Dendritic cell treated with granulocyte-macrophage colony-stimulating factor and Interleukin-4, amounts not matched to agents 40 ng/mL and 50 ng/mL, for 4 days (primary cell): ENCODE data around the gene SEC14L2.
A peak's percentile ranks its signal among the peaks of the same experiment; 100 is the strongest.

Experiments
- H3K27ac Mint-ChIP-seq: one replicate; pipeline ENCODE4 v1.8.0; 2022; ENCODE audit warnings: mild to moderate bottlenecking, mixed read lengths
- H3K27me3 Mint-ChIP-seq: one replicate; pipeline ENCODE4 v1.8.0; 2022; ENCODE audit warnings: mild to moderate bottlenecking, mixed read lengths
- H3K36me3 Mint-ChIP-seq: one replicate; pipeline ENCODE4 v1.8.0; 2022; ENCODE audit warnings: low read depth, mixed read lengths
- H3K4me1 Mint-ChIP-seq: one replicate; pipeline ENCODE4 v1.8.0; 2022; ENCODE audit warnings: low read depth, mixed read lengths
- H3K4me3 Mint-ChIP-seq: one replicate; pipeline ENCODE4 v1.8.0; 2022; ENCODE audit warnings: mild to moderate bottlenecking, moderate library complexity, mixed read lengths
- H3K9me3 Mint-ChIP-seq: one replicate; pipeline ENCODE4 v1.8.0; 2022; ENCODE audit warnings: mixed read lengths
- intact Hi-C: fragments of 100-400 bp; cut with micrococcal nuclease; formaldehyde crosslinking; loops from one replicate; pipeline ENCODE4 v1.15.0; 2022

SEC14L2 gene

DNA sequence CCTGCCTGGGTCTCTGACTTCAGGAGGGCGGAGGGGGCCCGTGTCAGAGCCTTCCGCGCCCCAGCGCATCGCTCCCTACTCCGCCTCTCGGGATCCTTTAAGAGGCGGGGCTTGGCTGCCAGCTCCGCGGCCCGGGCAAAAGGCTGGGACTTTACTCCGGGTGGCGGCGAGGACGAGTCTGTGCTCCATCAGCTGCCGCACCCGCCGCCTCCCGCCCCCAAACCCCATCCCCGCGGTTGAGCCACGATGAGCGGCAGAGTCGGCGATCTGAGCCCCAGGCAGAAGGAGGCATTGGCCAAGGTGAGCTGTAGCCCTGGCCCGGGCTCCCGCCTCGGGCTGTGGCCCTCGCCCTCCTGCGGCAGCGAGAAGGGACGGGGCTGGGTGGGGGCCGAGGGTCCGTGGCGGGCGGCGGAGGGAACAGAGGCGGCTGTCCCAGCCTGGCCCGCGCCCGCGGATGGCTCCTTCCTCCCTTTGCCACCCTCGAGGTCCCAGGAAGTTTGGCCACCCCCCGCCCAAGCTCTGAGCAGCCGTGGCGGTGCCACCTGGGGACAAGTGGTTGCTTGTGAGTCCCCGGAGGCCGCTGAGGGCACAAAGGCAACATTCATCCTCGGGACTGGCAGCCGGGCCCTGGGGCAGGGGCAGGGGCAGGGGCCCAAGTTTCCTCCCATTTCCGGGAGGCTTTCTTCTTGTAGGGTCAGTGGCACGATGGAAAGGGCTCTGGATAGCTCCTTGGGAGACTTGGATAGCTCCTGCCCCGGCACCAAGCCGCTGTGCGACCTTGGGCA, at the start of gene SEC14L2:
SEC14L2 (plus strand) TSS at position 148 of the 785 bp plus-strand sequence; CDS start at position 247, 99 bp downstream.
- no peaks in the 10 kb centered on the region for H3K36me3 Mint-ChIP-seq
- peaks cover 62% of the 10 kb centered on the region for H3K27me3 Mint-ChIP-seq
- peaks cover 27% of the 10 kb centered on the region for H3K4me1 Mint-ChIP-seq
- peak within 1 kb of the TSS; percentile 82 for H3K4me3 Mint-ChIP-seq
- intact Hi-C loops = no loop called here
- H3K9me3 Mint-ChIP-seq = no peaks in the 10 kb centered on the region
- peak within 1 kb of the TSS; percentile 26 for H3K27ac Mint-ChIP-seq

DNA sequence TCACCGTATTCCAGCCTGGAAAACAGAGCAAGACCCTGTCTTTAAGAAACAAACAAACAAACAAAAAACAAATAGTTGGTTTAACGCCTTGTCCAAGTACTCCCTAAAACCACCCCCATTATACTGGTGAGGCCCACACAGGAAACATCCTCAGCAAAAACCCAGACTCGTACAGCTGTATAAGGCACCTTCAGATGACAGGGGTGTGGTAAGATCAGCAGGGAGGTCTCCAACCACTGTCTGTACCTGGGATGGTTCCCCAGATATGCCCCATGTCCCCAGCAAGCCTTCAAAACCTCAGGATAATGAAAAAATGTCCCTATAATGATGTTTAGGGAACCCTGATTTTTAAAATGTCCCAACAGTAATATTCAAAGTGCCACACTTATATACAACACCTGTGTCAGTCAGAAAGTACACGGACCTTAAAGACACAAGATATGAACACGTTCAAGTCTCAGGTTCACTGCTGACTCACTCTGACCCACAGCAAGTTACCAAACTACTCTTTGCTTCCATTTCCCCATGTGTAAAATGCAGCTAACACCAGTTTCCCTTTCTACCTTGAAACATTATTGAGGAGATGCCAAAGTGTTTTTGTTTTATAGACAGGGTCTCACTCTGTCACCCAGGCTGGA, 49.4 kb upstream of the SEC14L2 start:
- peaks cover 98% of the 10 kb centered on the region for H3K36me3 Mint-ChIP-seq
- H3K4me3 Mint-ChIP-seq = no peak overlapping the region
- H3K4me1 Mint-ChIP-seq = peaks cover 16% of the 10 kb centered on the region
- intact Hi-C loops = no loop called here
- H3K27me3 Mint-ChIP-seq = no peaks in the 10 kb centered on the region
- H3K9me3 Mint-ChIP-seq = no peaks in the 10 kb centered on the region
- H3K27ac Mint-ChIP-seq = no peak overlapping the region

DNA sequence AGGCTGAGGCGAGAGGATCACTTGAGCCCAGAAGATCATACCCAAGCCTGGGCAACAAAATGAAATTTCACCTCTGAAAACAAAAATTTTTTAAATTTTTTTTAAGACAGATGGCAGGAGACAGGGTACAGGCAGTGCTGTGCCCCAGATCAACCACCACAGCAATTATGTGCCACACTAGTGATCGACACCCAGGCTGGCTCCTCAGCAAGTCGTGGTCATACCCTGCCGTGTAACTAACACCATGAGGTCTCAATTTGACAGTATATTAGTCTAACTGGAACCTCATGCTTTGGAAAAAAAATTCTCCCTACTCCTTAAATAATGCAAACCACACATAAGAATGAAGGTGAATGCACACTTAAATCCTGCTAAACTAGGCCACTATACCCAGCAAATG, 48.4 kb upstream of the SEC14L2 start:
- no peak overlapping the region for H3K4me3 Mint-ChIP-seq
- no peak overlapping the region for H3K27ac Mint-ChIP-seq
- H3K9me3 Mint-ChIP-seq = no peaks in the 10 kb centered on the region
- peaks cover 17% of the 10 kb centered on the region for H3K4me1 Mint-ChIP-seq
- H3K27me3 Mint-ChIP-seq = no peaks in the 10 kb centered on the region
- peaks cover 98% of the 10 kb centered on the region for H3K36me3 Mint-ChIP-seq
- intact Hi-C loops = no loop called here

DNA sequence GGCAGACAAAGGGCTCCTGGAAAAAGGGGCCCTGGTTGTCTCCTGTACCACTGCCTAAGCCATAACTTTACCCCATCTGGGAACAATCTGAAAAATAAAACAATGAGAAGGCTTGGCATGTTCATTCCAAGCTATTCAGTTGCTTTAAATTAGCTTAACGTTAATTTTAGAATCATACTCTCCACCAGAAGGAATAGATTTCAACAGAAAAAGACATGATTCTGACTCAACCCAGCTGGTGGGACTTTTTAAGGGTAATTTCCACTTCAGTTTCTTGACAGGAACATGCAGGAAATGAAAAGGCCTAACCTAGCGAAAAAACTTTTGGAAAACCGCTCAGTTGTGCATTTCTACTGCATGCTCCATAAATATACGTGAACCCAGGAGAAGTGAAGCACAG, 48.0 kb upstream of the SEC14L2 start:
- H3K27ac Mint-ChIP-seq = no peak overlapping the region
- peaks cover 20% of the 10 kb centered on the region for H3K4me1 Mint-ChIP-seq
- peaks cover 98% of the 10 kb centered on the region for H3K36me3 Mint-ChIP-seq
- no peaks in the 10 kb centered on the region for H3K27me3 Mint-ChIP-seq
- H3K9me3 Mint-ChIP-seq = no peaks in the 10 kb centered on the region
- intact Hi-C loops = no loop called here
- H3K4me3 Mint-ChIP-seq = no peak overlapping the region

DNA sequence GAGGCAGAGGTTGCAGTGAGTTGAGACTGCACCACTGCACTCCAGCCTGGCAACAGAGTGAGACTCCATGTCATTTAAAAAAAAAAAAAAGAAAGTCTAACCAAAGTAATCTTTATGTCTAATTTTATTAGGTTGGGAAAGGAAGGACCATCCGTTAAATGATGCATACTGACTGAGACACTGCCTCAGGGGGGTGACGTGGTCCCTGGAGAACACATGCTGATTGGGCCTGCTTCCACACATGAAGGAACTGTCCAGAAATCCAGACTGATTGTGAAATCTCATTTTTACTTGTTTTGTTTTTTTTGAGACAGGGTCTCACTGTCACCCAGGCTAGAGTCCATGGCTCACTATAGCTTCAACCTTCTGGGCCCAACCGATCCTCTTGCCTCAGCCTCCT, 45.6 kb upstream of the SEC14L2 start:
- Mint-ChIP-seq H3K4me1 (peaks cover 43% of the 10 kb centered on the region), H3K36me3 (peaks cover 87% of the 10 kb centered on the region), H3K9me3 (no peaks in the 10 kb centered on the region), H3K27me3 (no peaks in the 10 kb centered on the region), H3K4me3 (no peak overlapping the region), H3K27ac (peak overlapping the region; percentile 18)
- intact Hi-C loops = no loop called here

DNA sequence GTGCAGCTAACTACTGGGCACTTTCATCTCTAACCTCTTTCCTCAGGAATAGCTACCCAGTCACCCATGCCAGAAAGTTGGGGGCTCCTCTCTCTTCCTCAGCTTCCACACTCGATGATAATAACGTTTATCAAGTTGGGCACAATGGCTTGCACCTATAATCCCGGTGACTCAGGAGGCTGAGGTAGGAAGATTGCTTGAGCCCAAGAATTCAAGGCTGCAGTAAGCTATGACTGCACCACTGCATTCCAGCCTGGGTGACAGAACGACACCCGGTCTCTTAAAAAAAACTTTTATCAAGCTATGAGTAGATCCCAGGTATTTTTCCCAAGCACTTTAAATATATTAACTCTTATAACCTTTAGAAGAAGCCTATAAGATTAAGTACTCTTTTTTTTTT, 42.2 kb upstream of the SEC14L2 start:
- Mint-ChIP-seq H3K4me1 (peaks cover 49% of the 10 kb centered on the region), H3K27ac (peak overlapping the region; percentile 52), H3K27me3 (peaks cover 9% of the 10 kb centered on the region), H3K9me3 (no peaks in the 10 kb centered on the region), H3K36me3 (peaks cover 56% of the 10 kb centered on the region), H3K4me3 (no peak overlapping the region)
- intact Hi-C loops = loop anchor here (1.0 kb wide), 1 partner anchor 49 kb away; no protein-coding TSS in a partner anchor

DNA sequence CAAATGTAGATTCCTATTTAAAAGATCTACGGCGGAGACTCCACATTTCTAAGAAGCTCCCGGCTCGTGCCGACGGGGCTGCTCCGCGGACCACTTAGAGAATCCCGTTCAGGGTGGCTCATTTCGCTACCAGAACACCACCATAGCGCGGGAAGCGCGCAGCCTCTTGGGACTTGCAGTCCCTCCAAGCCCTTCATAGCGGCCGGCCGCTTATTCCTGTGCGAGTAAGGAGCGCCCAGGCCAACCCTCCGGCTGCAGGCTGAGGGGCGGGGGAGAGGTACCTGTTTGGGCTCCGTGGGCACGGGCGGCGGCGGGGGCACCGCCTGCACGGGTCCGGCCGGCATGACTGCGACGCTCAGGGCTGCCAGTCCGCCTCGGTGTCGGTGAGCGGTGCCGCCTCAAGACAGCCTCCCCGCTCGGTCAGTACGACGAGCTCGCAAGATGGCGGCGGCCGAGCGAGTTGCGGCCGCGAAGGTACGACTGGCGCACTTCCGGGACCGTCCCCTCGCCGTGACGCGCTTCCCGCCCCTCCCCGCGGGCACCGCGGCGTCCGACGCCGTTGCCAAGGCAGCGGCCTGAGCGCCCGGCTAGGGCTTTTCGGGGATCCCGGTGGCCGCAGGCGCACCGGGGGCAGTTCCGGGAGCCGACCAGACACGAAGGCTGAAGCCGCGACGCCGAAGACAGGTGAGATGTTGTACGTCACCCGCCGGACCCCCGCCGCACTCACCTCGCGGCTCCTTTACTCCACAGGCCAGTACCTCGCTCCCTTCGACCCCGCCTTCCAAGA, 40.2 kb upstream of the SEC14L2 start, which contains the start of the genes CCDC157 and SF3A1:
CCDC157 (plus strand) TSS at position 559 of the 787 bp plus-strand sequence. CDS start 8,994 bp downstream, outside the sequence.
SF3A1 (minus strand) TSS at position 446 of the 787 bp plus-strand sequence; CDS start at position 344, 102 bp downstream.
- peaks cover 36% of the 10 kb centered on the region for H3K36me3 Mint-ChIP-seq
- intact Hi-C loops = loop anchor here (1.0 to 2.0 kb wide), 4 partner anchors 30 to 68 kb away; partner anchors contain the start of genes CASTOR1, MTFP1, RNF215 and TBC1D10A
- peaks cover 9% of the 10 kb centered on the region for H3K27me3 Mint-ChIP-seq
- peak within 1 kb of the TSS; percentile 67 for H3K27ac Mint-ChIP-seq
- no peaks in the 10 kb centered on the region for H3K9me3 Mint-ChIP-seq
- H3K4me3 Mint-ChIP-seq = peak within 1 kb of the TSS; percentile 73
- peaks cover 46% of the 10 kb centered on the region for H3K4me1 Mint-ChIP-seq

DNA sequence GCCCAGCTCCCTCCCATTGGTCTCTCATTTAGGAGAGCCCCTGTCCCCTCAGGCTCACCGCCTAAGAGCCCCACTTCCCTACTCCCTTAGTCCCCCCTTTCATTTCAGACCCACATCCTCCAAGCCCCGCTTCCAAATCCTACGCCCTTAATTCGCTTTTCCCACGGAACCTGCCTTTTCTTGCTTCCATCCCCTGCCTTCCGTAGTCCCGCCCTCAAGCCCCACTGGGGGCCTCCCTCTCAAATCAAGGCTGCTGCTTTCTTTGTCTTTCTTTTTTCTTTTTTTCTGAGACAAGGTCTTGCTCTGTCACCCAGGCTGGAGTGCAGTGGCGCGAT, 39.6 kb upstream of the SEC14L2 start:
- Mint-ChIP-seq H3K4me1 (peaks cover 40% of the 10 kb centered on the region), H3K27me3 (peaks cover 9% of the 10 kb centered on the region), H3K9me3 (no peaks in the 10 kb centered on the region), H3K27ac (peak overlapping the region; percentile 67), H3K36me3 (peaks cover 31% of the 10 kb centered on the region), H3K4me3 (peak overlapping the region; percentile 73)
- intact Hi-C loops = loop anchor here (2.0 kb wide), 3 partner anchors 30 to 68 kb away; partner anchors contain the start of genes MTFP1, RNF215 and TBC1D10A

DNA sequence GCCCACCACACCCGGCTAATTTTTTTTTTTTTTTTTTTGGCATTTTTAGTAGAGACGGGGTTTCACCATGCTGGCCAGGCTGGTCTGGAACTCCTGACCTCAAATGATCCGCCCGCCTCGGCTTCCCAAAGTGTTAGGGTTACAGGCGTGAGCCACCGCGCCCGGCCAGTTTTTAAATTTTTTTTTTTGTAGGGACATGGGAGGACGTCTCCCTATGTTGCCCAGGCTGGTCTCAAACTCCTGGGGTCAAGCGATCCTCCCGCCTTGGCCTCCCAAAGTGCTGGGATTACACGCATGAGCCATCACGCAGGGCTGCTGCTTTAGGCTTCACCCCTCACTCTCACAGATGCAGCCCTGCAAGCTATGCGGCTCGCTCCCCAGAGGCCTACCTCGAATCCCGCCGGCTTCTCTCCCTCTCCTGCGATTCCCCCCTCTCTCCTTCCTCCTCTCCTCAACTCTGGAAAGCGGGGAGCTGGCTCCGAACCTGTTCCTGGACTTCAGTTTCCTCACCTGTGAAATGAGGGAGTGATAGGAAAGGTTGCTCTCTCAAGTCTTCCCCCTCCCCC, 39.1 kb upstream of the SEC14L2 start:
- H3K36me3 Mint-ChIP-seq = peaks cover 25% of the 10 kb centered on the region
- H3K4me3 Mint-ChIP-seq = peak overlapping the region; percentile 73
- peak overlapping the region; percentile 67 for H3K27ac Mint-ChIP-seq
- no peaks in the 10 kb centered on the region for H3K9me3 Mint-ChIP-seq
- H3K4me1 Mint-ChIP-seq = peaks cover 37% of the 10 kb centered on the region
- H3K27me3 Mint-ChIP-seq = peaks cover 9% of the 10 kb centered on the region
- intact Hi-C loops = loop anchor here (2.0 kb wide), 3 partner anchors 29 to 67 kb away; partner anchors contain the start of genes MTFP1, RNF215 and TBC1D10A

DNA sequence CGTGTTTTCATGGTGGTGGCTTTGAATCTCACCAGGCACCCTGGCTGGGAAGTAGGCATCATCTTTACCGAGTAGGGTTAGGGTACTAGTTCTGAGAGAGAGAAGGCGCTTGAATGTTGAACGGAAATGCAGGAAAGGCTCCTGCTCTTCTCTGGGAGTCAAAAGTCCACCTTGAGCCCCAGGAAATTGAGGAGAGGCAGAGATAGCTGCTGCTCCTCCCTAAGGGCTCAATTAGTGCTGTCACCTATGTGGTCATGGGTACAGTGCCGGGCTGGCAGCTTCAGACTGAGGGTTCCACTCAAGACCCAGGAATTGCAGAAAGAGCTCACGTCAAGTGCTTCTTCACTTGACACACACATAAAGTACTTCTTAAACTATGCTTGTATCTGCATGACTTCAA, 38.3 kb upstream of the SEC14L2 start:
- Mint-ChIP-seq H3K4me1 (peaks cover 37% of the 10 kb centered on the region), H3K27ac (no peak overlapping the region), H3K36me3 (peaks cover 17% of the 10 kb centered on the region), H3K27me3 (peaks cover 9% of the 10 kb centered on the region), H3K9me3 (no peaks in the 10 kb centered on the region), H3K4me3 (no peak overlapping the region)
- intact Hi-C loops = no loop called here

DNA sequence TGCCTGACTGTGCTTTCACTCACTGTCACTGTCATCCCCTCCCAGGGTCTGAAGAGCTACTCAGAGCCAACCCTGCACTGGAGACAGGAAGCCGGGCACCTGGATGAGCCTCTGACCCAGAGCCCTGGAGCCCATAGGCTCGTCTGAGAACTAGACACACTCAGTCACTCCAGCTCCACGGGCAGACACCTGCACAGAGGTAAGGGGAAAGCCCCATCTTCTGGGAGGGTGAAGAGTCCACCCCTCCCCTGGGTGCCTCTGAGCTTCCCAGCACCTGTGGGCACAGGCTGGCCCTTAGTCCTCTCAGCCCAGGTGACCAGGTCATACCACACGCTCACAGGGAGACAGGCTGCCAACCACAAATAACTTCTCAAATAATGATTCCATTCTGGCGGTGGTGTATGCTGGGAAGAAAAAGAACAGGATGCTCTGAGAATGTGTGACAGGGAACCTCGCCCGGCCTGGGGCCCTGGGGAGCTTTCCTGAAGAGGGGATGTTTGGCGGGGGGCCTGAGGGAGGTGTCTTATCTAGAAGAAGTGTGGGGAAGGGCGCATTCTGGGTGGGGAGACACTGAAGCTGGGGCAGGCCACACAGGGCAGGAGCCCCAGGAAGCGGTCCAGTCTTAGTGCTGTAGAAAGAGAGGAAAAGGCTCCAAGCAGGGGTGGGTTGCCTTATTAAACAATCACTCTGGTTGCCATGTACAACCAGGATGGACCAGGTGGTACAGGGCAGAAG, 34.7 kb upstream of the SEC14L2 start:
- intact Hi-C loops = no loop called here
- no peak overlapping the region for H3K4me3 Mint-ChIP-seq
- H3K27me3 Mint-ChIP-seq = peaks cover 9% of the 10 kb centered on the region
- no peaks in the 10 kb centered on the region for H3K9me3 Mint-ChIP-seq
- peaks cover 10% of the 10 kb centered on the region for H3K4me1 Mint-ChIP-seq
- H3K36me3 Mint-ChIP-seq = peaks cover 7% of the 10 kb centered on the region
- H3K27ac Mint-ChIP-seq = no peak overlapping the region

DNA sequence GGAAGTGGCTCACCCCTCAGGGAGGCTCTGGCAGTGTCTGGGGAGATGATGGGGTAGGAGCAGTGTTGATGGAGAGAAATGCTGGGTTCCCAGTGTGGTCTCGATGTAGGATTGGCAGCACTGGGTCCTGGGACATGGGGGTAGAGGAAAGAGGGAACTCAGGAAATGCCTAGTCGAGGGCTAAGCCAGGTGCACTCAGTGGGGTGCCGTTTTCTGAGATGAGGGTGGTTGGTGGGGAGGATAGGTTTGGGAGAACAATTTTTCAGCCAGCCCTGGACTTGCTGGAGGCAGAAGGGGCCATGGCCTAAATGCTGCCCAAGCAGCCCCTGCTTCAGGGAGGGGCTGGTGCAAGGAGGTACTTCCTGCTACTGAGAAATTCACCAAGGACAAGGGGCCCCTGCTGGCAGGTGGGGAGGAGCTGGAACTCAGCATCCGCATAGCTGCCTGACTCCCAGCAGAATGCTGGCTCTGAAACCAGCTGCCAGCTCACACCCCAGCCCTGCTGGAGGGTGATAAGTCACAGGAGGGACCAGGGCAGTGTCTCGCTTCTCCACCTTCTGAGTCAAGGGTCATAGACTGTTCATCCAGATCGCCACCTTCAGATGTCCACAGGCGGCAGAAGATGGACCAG, 34.1 kb upstream of the SEC14L2 start:
- intact Hi-C loops = no loop called here
- Mint-ChIP-seq H3K4me3 (no peak overlapping the region), H3K27me3 (peaks cover 4% of the 10 kb centered on the region), H3K36me3 (peaks cover 7% of the 10 kb centered on the region), H3K4me1 (peaks cover 4% of the 10 kb centered on the region), H3K9me3 (no peaks in the 10 kb centered on the region), H3K27ac (no peak overlapping the region)
